ENCODE measurements around the gene RNU7-1. TPM values are rescaled to one million over a fixed set of nuclear protein-coding genes. Genes with fewer than 3 reads are reported as not detected.

Gene RNU7-1
- total RNA-seq, 1 experiment from 2014 or later: not detected

GRCh38 chr12:6925239-6925539 is 18.4 kb upstream of the RNU7-1 start:
- TF ChIP-seq, protein P1, sequence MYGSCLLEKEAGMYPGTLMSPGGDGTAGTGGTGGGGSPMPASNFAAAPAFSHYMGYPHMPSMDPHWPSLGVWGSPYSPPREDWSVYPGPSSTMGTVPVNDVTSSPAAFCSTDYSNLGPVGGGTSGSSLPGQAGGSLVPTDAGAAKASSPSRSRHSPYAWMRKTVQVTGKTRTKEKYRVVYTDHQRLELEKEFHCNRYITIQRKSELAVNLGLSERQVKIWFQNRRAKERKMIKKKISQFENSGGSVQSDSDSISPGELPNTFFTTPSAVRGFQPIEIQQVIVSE (CRISPR knock-in tag; IDR thresholded peaks at IDR 0.05; ENCODE audit: borderline replicate concordance): no peak
- 0 out of 2 replicates have a peak, but pooled peaks have one; percentile 44 for TF ChIP-seq TEAD1 (CRISPR knock-in tag; IDR thresholded peaks at IDR 0.05)
- Mint-ChIP-seq H3K4me3 (peak overlapping the region; percentile 77), H3K9me3 (no peaks in the 10 kb centered on the region), H3K27ac (peak overlapping the region; percentile 98), H3K36me3 (peaks cover 19% of the 10 kb centered on the region), H3K4me1 (peaks cover 52% of the 10 kb centered on the region), H3K27me3 (ENCODE audit: low read depth) (no peaks in the 10 kb centered on the region)
- ChIA-PET POLR2A (interaction anchor here (0.6 to 4.2 kb wide), 18 partner anchors 9 to 386 kb away, joined by 3 to 66 read pairs (median 6); partner anchors contain the start of genes C12orf57, CDCA3, ENO2 and PTMS), CTCF (interaction anchor here (0.9 to 7.0 kb wide), 22 partner anchors 9 to 264 kb away, joined by 3 to 93 read pairs (median 10); partner anchors contain the start of genes C12orf57, CDCA3, COPS7A and LRRC23)
- no peak for ATAC-seq
- DNase-seq (ENCODE audit: low spot score): peak; percentile 18

DNA sequence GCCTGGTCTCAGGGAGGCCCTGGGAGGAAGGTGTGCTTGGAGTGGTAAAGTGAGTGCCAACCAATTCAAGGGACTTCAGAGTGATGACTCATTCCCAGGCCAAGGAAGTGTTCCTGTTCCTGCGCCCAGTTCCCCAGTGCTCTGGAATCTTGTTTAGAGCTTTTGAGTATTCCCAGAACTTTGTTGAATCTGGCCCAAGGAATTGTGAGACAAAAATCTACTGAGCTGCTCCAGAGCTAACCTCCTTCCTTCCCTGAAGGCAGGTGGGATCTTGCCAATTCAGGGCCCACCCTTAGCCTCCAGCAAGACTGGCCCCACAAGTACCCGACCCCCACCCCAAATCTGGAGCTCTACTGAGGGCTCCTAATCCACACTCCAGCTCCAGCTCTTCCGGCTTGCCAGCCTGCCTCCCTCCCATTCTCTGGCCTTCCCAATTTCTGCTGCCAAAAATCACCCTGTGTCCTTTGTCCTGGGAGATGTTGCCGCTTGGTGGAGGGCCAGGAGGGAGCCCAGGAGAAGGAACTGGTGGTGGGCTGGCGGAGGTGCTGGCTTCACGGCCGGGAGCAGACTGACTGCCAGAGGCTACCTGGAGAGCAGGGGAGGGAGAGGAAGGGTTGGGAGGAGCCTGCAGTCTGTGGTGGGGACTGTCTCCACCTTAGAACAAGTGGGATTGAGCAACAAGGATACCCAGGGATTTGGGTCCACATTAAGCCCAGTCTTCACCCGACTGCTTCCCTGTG is 17.9 kb upstream of the RNU7-1 start:
- no peak for TF ChIP-seq ZNF317 (CRISPR knock-in tag; IDR thresholded peaks at IDR 0.05; ENCODE audit: borderline replicate concordance, low read depth)
- TF ChIP-seq, protein P2, sequence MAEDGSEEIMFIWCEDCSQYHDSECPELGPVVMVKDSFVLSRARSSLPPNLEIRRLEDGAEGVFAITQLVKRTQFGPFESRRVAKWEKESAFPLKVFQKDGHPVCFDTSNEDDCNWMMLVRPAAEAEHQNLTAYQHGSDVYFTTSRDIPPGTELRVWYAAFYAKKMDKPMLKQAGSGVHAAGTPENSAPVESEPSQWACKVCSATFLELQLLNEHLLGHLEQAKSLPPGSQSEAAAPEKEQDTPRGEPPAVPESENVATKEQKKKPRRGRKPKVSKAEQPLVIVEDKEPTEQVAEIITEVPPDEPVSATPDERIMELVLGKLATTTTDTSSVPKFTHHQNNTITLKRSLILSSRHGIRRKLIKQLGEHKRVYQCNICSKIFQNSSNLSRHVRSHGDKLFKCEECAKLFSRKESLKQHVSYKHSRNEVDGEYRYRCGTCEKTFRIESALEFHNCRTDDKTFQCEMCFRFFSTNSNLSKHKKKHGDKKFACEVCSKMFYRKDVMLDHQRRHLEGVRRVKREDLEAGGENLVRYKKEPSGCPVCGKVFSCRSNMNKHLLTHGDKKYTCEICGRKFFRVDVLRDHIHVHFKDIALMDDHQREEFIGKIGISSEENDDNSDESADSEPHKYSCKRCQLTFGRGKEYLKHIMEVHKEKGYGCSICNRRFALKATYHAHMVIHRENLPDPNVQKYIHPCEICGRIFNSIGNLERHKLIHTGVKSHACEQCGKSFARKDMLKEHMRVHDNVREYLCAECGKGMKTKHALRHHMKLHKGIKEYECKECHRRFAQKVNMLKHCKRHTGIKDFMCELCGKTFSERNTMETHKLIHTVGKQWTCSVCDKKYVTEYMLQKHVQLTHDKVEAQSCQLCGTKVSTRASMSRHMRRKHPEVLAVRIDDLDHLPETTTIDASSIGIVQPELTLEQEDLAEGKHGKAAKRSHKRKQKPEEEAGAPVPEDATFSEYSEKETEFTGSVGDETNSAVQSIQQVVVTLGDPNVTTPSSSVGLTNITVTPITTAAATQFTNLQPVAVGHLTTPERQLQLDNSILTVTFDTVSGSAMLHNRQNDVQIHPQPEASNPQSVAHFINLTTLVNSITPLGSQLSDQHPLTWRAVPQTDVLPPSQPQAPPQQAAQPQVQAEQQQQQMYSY (CRISPR knock-in tag; IDR thresholded peaks at IDR 0.05): peak; percentile 99
- TF ChIP-seq, protein P1 (CRISPR knock-in tag; IDR thresholded peaks at IDR 0.05; ENCODE audit: borderline replicate concordance): no peak
- TF ChIP-seq, protein P3, sequence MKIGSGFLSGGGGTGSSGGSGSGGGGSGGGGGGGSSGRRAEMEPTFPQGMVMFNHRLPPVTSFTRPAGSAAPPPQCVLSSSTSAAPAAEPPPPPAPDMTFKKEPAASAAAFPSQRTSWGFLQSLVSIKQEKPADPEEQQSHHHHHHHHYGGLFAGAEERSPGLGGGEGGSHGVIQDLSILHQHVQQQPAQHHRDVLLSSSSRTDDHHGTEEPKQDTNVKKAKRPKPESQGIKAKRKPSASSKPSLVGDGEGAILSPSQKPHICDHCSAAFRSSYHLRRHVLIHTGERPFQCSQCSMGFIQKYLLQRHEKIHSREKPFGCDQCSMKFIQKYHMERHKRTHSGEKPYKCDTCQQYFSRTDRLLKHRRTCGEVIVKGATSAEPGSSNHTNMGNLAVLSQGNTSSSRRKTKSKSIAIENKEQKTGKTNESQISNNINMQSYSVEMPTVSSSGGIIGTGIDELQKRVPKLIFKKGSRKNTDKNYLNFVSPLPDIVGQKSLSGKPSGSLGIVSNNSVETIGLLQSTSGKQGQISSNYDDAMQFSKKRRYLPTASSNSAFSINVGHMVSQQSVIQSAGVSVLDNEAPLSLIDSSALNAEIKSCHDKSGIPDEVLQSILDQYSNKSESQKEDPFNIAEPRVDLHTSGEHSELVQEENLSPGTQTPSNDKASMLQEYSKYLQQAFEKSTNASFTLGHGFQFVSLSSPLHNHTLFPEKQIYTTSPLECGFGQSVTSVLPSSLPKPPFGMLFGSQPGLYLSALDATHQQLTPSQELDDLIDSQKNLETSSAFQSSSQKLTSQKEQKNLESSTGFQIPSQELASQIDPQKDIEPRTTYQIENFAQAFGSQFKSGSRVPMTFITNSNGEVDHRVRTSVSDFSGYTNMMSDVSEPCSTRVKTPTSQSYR (CRISPR knock-in tag; IDR thresholded peaks at IDR 0.05): peak; percentile 28; the same call in 1 of the 2 replicates
- peak; percentile 61 for TF ChIP-seq NFE2L1 (CRISPR knock-in tag; IDR thresholded peaks at IDR 0.05)
- TF ChIP-seq FOXJ3 (CRISPR knock-in tag; IDR thresholded peaks at IDR 0.05; ENCODE audit: borderline replicate concordance): no peak
- TF ChIP-seq ATF1 (CRISPR knock-in tag; IDR thresholded peaks at IDR 0.05): no peak
- 0 out of 2 replicates have a peak, but pooled peaks have one; percentile 48 for TF ChIP-seq FOXK1 (CRISPR knock-in tag; IDR thresholded peaks at IDR 0.05)
- 0 out of 2 replicates have a peak, but pooled peaks have one; percentile 47 for TF ChIP-seq MYBL2 (CRISPR knock-in tag; IDR thresholded peaks at IDR 0.05)
- TF ChIP-seq SP1 (CRISPR knock-in tag; conservative IDR thresholded peaks at IDR 0.05): peak; percentile 56; the same call in 1 of the 2 replicates
- no peak for TF ChIP-seq ESRRA (CRISPR knock-in tag; IDR thresholded peaks at IDR 0.05; ENCODE audit: borderline replicate concordance)
- TF ChIP-seq ETV6 (CRISPR knock-in tag; IDR thresholded peaks at IDR 0.05): 0 out of 2 replicates have a peak, but pooled peaks have one; percentile 56
- 0 out of 2 replicates have a peak, but pooled peaks have one; percentile 22 for TF ChIP-seq ERG (CRISPR knock-in tag; IDR thresholded peaks at IDR 0.05)
- no peak for TF ChIP-seq NFATC4 (CRISPR knock-in tag; IDR thresholded peaks at IDR 0.05)
- peak; percentile 67 for DNase-seq (ENCODE audit: low spot score)
- peaks cover 54% of the 10 kb centered on the region for H3K4me1 Mint-ChIP-seq
- CTCF ChIA-PET: interaction anchor here (0.7 to 7.0 kb wide), 23 partner anchors 9 to 311 kb away, joined by 3 to 93 read pairs (median 10); partner anchors contain the start of genes C12orf57, CDCA3, COPS7A and LRRC23
- no peaks in the 10 kb centered on the region for H3K27me3 Mint-ChIP-seq (ENCODE audit: low read depth)
- peak; percentile 48 for ATAC-seq
- POLR2A ChIA-PET: interaction anchor here (0.6 to 4.2 kb wide), 19 partner anchors 9 to 386 kb away, joined by 3 to 66 read pairs (median 5); partner anchors contain the start of genes C12orf57, CDCA3, ENO2 and PTMS
- H3K9me3 Mint-ChIP-seq: no peaks in the 10 kb centered on the region
- peak overlapping the region; percentile 98 for H3K27ac Mint-ChIP-seq
- H3K4me3 Mint-ChIP-seq: peak overlapping the region; percentile 77
- peaks cover 19% of the 10 kb centered on the region for H3K36me3 Mint-ChIP-seq

Measured in WTC11 (cell line).